Neural crest cell (in vitro differentiated cells): Measurements from ENCODE around the gene SEC23B. TPM values are rescaled to one million over a fixed set of nuclear protein-coding genes. Genes with fewer than 3 reads are reported as not detected.
"Not testable (repeated sequence)": the region's sequence is repeated elsewhere in the genome, so short reads cannot be mapped to it uniquely, and the experiment has no call there.

Source experiments
- DNase-seq: peaks from one replicate; pipeline ENCODE4 v3.0.0; 2021; ENCODE audit warnings: low read depth, mixed read lengths, low spot score
- H3K27ac Mint-ChIP-seq: one replicate; pipeline ENCODE4 v1.8.0; 2021; ENCODE audit warnings: mild to moderate bottlenecking, mixed read lengths; ENCODE audit not compliant: unreplicated experiment
- H3K27me3 Mint-ChIP-seq: 2 replicates; pipeline ENCODE4 v1.8.0; 2021; ENCODE audit warnings: low read depth, mild to moderate bottlenecking, mixed read lengths
- H3K36me3 Mint-ChIP-seq: 2 replicates; pipeline ENCODE4 v1.8.0; 2021; ENCODE audit warnings: low read depth, mild to moderate bottlenecking, mixed read lengths
- H3K4me1 Mint-ChIP-seq: 2 replicates; pipeline ENCODE4 v1.8.0; 2021; ENCODE audit warnings: mixed read lengths
- H3K4me3 Mint-ChIP-seq: one replicate; pipeline ENCODE4 v1.8.0; 2021; ENCODE audit warnings: mild to moderate bottlenecking, mixed read lengths
- H3K9me3 Mint-ChIP-seq: 2 replicates; pipeline ENCODE4 v1.8.0; 2021; ENCODE audit warnings: mixed read lengths
- total RNA-seq: library from RNA; stranded (reverse); gene quantifications from 2 replicates; pipeline ENCODE4 v1.2.1, GENCODE V29; 2021
- TF ChIP-seq, protein P1 (sequence below): fragments of 200-600 bp; sonication (generic); conservative IDR thresholded peaks from 2 replicates; pipeline ENCODE4 v1.5.0; 2021; ENCODE audit warnings: antibody characterized with exemption, mild to moderate bottlenecking

The SEC23B gene
- total RNA-seq, 1 donor from 2014 or later = 58.9 TPM

DNA sequence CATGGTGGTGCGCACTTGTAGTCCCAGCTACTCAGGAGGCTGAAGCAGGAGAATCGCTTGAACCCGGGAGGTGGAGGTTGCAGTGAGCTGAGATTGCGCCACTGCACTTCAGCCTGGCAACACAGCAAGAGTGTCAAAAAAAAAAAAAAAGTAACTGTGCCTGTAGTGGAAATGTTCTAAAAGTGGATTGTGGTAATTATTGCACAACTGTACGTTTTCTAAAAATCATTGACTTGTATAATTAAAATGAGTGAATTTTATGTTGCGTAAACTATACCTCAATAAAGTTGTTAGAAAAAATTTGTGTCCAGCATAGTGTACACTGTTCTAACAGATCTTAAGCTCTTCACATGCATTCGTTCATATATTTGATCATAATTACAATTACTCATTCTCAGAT, 5.5 kb downstream of the SEC23B start:
- TF ChIP-seq, protein P1, sequence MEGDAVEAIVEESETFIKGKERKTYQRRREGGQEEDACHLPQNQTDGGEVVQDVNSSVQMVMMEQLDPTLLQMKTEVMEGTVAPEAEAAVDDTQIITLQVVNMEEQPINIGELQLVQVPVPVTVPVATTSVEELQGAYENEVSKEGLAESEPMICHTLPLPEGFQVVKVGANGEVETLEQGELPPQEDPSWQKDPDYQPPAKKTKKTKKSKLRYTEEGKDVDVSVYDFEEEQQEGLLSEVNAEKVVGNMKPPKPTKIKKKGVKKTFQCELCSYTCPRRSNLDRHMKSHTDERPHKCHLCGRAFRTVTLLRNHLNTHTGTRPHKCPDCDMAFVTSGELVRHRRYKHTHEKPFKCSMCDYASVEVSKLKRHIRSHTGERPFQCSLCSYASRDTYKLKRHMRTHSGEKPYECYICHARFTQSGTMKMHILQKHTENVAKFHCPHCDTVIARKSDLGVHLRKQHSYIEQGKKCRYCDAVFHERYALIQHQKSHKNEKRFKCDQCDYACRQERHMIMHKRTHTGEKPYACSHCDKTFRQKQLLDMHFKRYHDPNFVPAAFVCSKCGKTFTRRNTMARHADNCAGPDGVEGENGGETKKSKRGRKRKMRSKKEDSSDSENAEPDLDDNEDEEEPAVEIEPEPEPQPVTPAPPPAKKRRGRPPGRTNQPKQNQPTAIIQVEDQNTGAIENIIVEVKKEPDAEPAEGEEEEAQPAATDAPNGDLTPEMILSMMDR = no peak
- DNase-seq = no peak
- H3K27me3 Mint-ChIP-seq = no peaks in the 10 kb centered on the region

DNA sequence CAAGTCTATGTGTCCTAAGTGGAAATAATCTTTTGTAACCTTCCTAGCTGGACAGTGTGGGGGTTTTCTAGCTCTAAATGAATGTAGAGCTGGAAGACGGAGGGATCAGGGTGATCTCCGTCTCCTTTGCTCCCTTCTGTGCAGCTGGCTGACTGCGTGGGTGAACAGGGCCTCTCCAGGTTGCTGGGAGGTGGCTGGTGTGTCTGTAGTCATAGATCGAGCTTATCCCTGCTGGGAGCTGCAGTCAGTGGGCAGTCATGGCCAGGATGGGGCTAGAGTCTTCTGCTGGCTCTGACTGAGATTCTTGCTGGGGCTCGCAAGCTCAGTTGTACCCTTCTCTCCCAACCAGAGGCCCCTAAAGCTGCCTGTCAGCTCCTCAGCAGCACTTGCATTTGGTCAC, 6.4 kb downstream of the SEC23B start:
- peaks cover 2% of the 10 kb centered on the region for H3K4me1 Mint-ChIP-seq
- no peaks in the 10 kb centered on the region for H3K27me3 Mint-ChIP-seq
- H3K27ac Mint-ChIP-seq = no peak overlapping the region
- no peaks in the 10 kb centered on the region for H3K9me3 Mint-ChIP-seq
- peaks cover 13% of the 10 kb centered on the region for H3K36me3 Mint-ChIP-seq
- DNase-seq = no peak
- H3K4me3 Mint-ChIP-seq = no peak overlapping the region
- TF ChIP-seq, protein P1 = no peak

More for the DNA sequence above, 5.5 kb downstream of the SEC23B start:
- no peak overlapping the region for H3K27ac Mint-ChIP-seq
- H3K4me1 Mint-ChIP-seq = peaks cover 11% of the 10 kb centered on the region
- H3K9me3 Mint-ChIP-seq = no peaks in the 10 kb centered on the region
- H3K4me3 Mint-ChIP-seq = peak overlapping the region; percentile 66
- H3K36me3 Mint-ChIP-seq = peaks cover 13% of the 10 kb centered on the region

DNA sequence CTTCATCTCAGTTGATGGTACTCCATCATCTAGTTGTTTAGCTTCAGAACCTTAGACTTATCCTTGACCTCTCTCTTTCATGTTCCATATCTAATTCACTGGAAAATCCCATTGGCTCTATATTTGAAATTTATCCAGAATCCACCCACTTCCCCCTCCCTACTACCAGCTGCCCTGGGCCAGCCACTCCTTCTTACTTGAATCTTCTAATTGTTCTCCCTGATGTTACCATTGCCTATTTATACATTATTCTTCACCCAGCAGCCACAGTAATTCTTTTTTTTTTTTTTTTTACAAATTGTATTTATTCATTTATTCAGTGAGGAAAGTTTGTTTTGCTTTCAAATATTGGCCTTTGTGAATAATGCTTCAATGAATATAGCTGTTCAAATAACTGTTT, 8.2 kb downstream of the SEC23B start:
- no peaks in the 10 kb centered on the region for H3K9me3 Mint-ChIP-seq
- no peak overlapping the region for H3K27ac Mint-ChIP-seq
- DNase-seq = no peak
- H3K36me3 Mint-ChIP-seq = peaks cover 10% of the 10 kb centered on the region
- H3K4me1 Mint-ChIP-seq = no peaks in the 10 kb centered on the region
- TF ChIP-seq, protein P1 = no peak
- no peaks in the 10 kb centered on the region for H3K27me3 Mint-ChIP-seq
- no peak overlapping the region for H3K4me3 Mint-ChIP-seq

DNA sequence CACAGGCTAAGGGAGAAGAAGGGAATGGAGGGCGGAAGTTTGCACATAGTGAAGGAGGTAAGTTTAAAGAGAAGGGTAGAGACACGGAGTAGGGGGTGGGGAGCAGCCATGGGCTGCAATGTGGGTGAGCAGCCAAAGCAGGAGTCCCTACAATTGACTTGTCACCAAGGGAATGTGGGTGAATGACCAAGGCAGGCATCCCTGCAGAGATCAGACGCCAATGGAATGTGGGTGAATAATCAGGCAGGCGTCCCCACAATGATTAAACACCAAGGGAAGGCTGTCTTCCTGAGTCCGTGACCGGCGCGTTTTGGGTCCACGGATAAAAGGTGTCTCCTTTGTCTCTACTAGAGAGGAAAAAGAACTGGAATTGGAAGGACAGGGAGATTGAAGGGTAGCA, 14.3 kb downstream of the SEC23B start:
- H3K27me3 Mint-ChIP-seq, DNase-seq, H3K4me1 Mint-ChIP-seq, H3K27ac Mint-ChIP-seq, H3K4me3 Mint-ChIP-seq, H3K9me3 Mint-ChIP-seq: not testable (repeated sequence)
- peaks cover 11% of the 10 kb centered on the region for H3K36me3 Mint-ChIP-seq

DNA sequence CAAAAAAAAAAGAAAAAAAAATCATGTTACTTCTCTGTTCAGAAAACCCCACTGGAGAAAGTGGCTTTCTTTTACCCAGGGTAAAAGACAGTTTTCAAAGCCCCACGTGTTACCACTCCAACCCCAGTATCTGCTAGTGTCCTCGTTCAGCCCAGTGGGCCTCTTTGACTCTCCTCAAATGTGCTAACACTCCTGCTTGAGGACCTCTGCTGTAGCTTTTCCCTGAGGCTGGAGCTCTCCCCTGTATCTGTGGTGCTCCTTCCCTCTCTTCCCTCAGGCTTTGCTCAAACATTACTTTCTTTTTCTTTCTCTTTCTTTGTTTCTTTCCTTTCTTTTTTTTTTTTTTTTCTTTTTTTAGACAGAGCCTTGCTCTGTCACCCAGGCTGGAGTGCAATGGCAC, 15.3 kb downstream of the SEC23B start:
- peaks cover 14% of the 10 kb centered on the region for H3K36me3 Mint-ChIP-seq
- no peak overlapping the region for H3K4me3 Mint-ChIP-seq
- H3K27me3 Mint-ChIP-seq = no peaks in the 10 kb centered on the region
- H3K4me1 Mint-ChIP-seq = no peaks in the 10 kb centered on the region
- H3K9me3 Mint-ChIP-seq = no peaks in the 10 kb centered on the region
- no peak overlapping the region for H3K27ac Mint-ChIP-seq
- DNase-seq = no peak
- TF ChIP-seq, protein P1 = no peak

DNA sequence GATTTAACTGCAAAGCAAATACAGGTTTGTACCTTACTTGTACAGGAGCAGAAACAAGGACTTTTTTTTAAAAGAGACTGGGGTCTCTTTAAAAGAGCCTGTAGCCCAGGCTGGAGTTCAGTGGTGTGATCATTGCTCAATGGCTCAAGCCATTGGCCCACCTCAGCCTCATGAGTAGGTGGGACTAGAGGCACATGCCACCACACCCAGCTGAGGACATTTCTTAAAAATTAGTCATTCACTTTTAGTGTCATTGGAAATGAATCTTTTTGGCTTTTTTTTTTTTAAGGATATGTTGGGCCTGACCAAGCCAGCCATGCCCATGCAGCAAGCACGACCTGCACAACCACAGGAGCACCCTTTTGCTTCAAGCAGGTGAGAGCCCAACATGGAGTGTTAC, 16.9 kb downstream of the SEC23B start:
- no peak overlapping the region for H3K27ac Mint-ChIP-seq
- H3K9me3 Mint-ChIP-seq = no peaks in the 10 kb centered on the region
- TF ChIP-seq, protein P1 = no peak
- H3K4me3 Mint-ChIP-seq = no peak overlapping the region
- H3K4me1 Mint-ChIP-seq = no peaks in the 10 kb centered on the region
- DNase-seq = no peak
- H3K36me3 Mint-ChIP-seq = peaks cover 17% of the 10 kb centered on the region
- H3K27me3 Mint-ChIP-seq = no peaks in the 10 kb centered on the region

DNA sequence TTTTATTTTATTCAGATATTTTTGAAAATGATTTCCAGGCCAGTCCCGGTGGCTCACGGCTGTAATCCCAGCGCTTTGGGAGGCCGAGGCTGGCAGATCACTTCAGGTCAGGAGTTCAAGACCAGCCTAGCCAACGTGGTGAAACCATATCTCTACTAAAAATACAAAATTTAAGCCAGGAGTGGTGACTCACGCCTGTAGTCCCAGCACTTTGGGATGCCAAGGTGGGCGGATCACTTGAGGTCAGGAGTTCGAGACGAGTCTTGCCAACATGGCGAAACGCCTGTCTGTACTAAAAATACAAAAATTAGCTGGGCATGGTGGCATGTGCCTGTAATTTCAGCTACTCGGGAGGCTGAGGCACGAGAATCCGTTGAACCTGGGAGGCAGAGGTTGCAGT, 19.0 kb downstream of the SEC23B start:
- H3K4me1 Mint-ChIP-seq, H3K27ac Mint-ChIP-seq, H3K9me3 Mint-ChIP-seq, H3K27me3 Mint-ChIP-seq, DNase-seq, H3K4me3 Mint-ChIP-seq: not testable (repeated sequence)
- peaks cover 19% of the 10 kb centered on the region for H3K36me3 Mint-ChIP-seq
